WTC11 (cell line): ENCODE results near the gene CXCL17. TPM values are rescaled to one million over a fixed set of nuclear protein-coding genes. Genes with fewer than 3 reads are reported as not detected.

ENCODE experiments used
- ATAC-seq: fragments of 200-7000 bp; cut with Tn5 transposase; 2 replicates; pipeline ENCODE4 v1.10.0; 2021; ENCODE audit warnings: mild to moderate bottlenecking, moderate library complexity
- CTCF ChIA-PET: fragments of 300-600 bp; sonication (Branson Sonifier 250); formaldehyde crosslinking; loops from one replicate; lab custom pipeline; 2021; ENCODE audit warnings: antibody characterized with exemption; lab: Charles Lee
- POLR2A ChIA-PET: fragments of 350-600 bp; sonication (Branson Sonifier 250); formaldehyde crosslinking; loops from one replicate; lab custom pipeline; 2021; ENCODE audit warnings: antibody characterized with exemption; lab: Charles Lee
- DNase-seq: peaks from one replicate; pipeline ENCODE4 v3.0.0; 2021; ENCODE audit warnings: low spot score
- H3K27ac Mint-ChIP-seq: 2 replicates; pipeline ENCODE4 v1.8.0; 2021; ENCODE audit warnings: mixed read lengths
- H3K27me3 Mint-ChIP-seq: 2 replicates; pipeline ENCODE4 v1.8.0; 2021; ENCODE audit warnings: low read depth, mild to moderate bottlenecking, moderate library complexity, mixed read lengths
- H3K36me3 Mint-ChIP-seq: 2 replicates; pipeline ENCODE4 v1.8.0; 2021; ENCODE audit warnings: mixed read lengths
- H3K4me1 Mint-ChIP-seq: 2 replicates; pipeline ENCODE4 v1.8.0; 2022; ENCODE audit warnings: mixed read lengths
- H3K4me3 Mint-ChIP-seq: 2 replicates; pipeline ENCODE4 v1.8.0; 2021; ENCODE audit warnings: mild to moderate bottlenecking, moderate library complexity, mixed read lengths
- H3K9me3 Mint-ChIP-seq: 2 replicates; pipeline ENCODE4 v1.8.0; 2021; ENCODE audit warnings: mixed read lengths
- CBFB ChIP-seq: sonication (generic); formaldehyde crosslinking; IDR thresholded peaks from 2 replicates; pipeline ENCODE4 v1.8.1; 2022; ENCODE audit warnings: mild to moderate bottlenecking, low read depth, missing genetic modification reagents
- EMX1 ChIP-seq: fragments of 250-450 bp; sonication (Bioruptor Pico); IDR thresholded peaks from 2 replicates; pipeline ENCODE4 v1.8.0; 2021; ENCODE audit warnings: mild to moderate bottlenecking
- GTF2I ChIP-seq: fragments of 250-450 bp; sonication (Bioruptor Pico); conservative IDR thresholded peaks from 2 replicates; pipeline ENCODE4 v1.4.0; 2021; ENCODE audit warnings: mild to moderate bottlenecking
- HMGA2 ChIP-seq: fragments of 250-450 bp; sonication (Bioruptor Pico); IDR thresholded peaks from 2 replicates; pipeline ENCODE4 v1.4.0; 2021; ENCODE audit warnings: mild to moderate bottlenecking, moderate library complexity
- JUN ChIP-seq: sonication (generic); formaldehyde crosslinking; IDR thresholded peaks from 2 replicates; pipeline ENCODE4 v1.8.0; 2023; ENCODE audit warnings: mild to moderate bottlenecking, missing genetic modification reagents
- MXD4 ChIP-seq: fragments of 250-450 bp; sonication (Bioruptor Pico); IDR thresholded peaks from 2 replicates; pipeline ENCODE4 v1.8.0; 2021; ENCODE audit warnings: mild to moderate bottlenecking, moderate library complexity, borderline replicate concordance
- NFATC4 ChIP-seq: fragments of 250-450 bp; sonication (Bioruptor Pico); IDR thresholded peaks from 2 replicates; pipeline ENCODE4 v1.9.0; 2021; ENCODE audit warnings: mild to moderate bottlenecking
- OVOL2 ChIP-seq: fragments of 250-450 bp; sonication (Bioruptor Pico); IDR thresholded peaks from 2 replicates; pipeline ENCODE4 v1.9.0; 2021; ENCODE audit warnings: mild to moderate bottlenecking, borderline replicate concordance
- RELA ChIP-seq: sonication (generic); formaldehyde crosslinking; IDR thresholded peaks from 2 replicates; pipeline ENCODE4 v1.8.1; 2022; ENCODE audit warnings: missing genetic modification reagents, mild to moderate bottlenecking, borderline replicate concordance
- SMAD3 ChIP-seq: sonication (generic); formaldehyde crosslinking; IDR thresholded peaks from 2 replicates; pipeline ENCODE4 v1.8.0; 2022; ENCODE audit warnings: missing genetic modification reagents, mild to moderate bottlenecking, borderline replicate concordance
- SOX15 ChIP-seq: fragments of 250-450 bp; sonication (Bioruptor Pico); IDR thresholded peaks from 2 replicates; pipeline ENCODE4 v1.9.0; 2021; ENCODE audit warnings: mild to moderate bottlenecking
- ZNF138 ChIP-seq: sonication (generic); formaldehyde crosslinking; conservative IDR thresholded peaks from 2 replicates; pipeline ENCODE4 v1.8.1; 2022; ENCODE audit warnings: mild to moderate bottlenecking, moderate library complexity, missing genetic modification reagents
- total RNA-seq: library from RNA; stranded (reverse); gene quantifications from 3 replicates; pipeline ENCODE4 v1.2.3, GENCODE V29; 2021
- TF ChIP-seq, protein P1 (sequence below): fragments of 250-450 bp; sonication (Bioruptor Pico); IDR thresholded peaks from 2 replicates; pipeline ENCODE4 v2.1.2; 2022; ENCODE audit warnings: mild to moderate bottlenecking, moderate library complexity
- TF ChIP-seq, protein P2 (sequence below): sonication (generic); formaldehyde crosslinking; IDR thresholded peaks from 2 replicates; pipeline ENCODE4 v1.8.0; 2022; ENCODE audit warnings: mild to moderate bottlenecking, missing genetic modification reagents
- TF ChIP-seq, protein P3 (sequence below): fragments of 250-450 bp; sonication (Bioruptor Pico); IDR thresholded peaks from 2 replicates; pipeline ENCODE4 v1.8.0; 2021; ENCODE audit warnings: mild to moderate bottlenecking
- TF ChIP-seq, protein P4 (sequence below): sonication (generic); formaldehyde crosslinking; IDR thresholded peaks from 2 replicates; pipeline ENCODE4 v1.8.1; 2023; ENCODE audit warnings: mild to moderate bottlenecking, missing genetic modification reagents
- TF ChIP-seq, protein P5 (sequence below): sonication (generic); formaldehyde crosslinking; IDR thresholded peaks from 2 replicates; pipeline ENCODE4 v1.8.1; 2023; ENCODE audit warnings: mild to moderate bottlenecking, missing genetic modification reagents, moderate library complexity
- TF ChIP-seq, protein P6 (sequence below): fragments of 200-600 bp; IDR thresholded peaks from 2 replicates; pipeline ENCODE4 v1.8.0; 2022; ENCODE audit warnings: antibody characterized with exemption
- TF ChIP-seq, protein P7 (sequence below): sonication (generic); formaldehyde crosslinking; IDR thresholded peaks from 2 replicates; pipeline ENCODE4 v1.8.0; 2022; ENCODE audit warnings: missing genetic modification reagents
- TF ChIP-seq, protein P8 (sequence below): fragments of 250-450 bp; sonication (Bioruptor Pico); IDR thresholded peaks from 2 replicates; pipeline ENCODE4 v1.9.0; 2021; ENCODE audit warnings: mild to moderate bottlenecking
- TF ChIP-seq, protein P9 (sequence below): sonication (generic); formaldehyde crosslinking; IDR thresholded peaks from 2 replicates; pipeline ENCODE4 v1.8.1; 2022; ENCODE audit warnings: missing genetic modification reagents, borderline replicate concordance

The CXCL17 gene
- total RNA-seq, 1 experiment from 2014 or later: not detected

DNA sequence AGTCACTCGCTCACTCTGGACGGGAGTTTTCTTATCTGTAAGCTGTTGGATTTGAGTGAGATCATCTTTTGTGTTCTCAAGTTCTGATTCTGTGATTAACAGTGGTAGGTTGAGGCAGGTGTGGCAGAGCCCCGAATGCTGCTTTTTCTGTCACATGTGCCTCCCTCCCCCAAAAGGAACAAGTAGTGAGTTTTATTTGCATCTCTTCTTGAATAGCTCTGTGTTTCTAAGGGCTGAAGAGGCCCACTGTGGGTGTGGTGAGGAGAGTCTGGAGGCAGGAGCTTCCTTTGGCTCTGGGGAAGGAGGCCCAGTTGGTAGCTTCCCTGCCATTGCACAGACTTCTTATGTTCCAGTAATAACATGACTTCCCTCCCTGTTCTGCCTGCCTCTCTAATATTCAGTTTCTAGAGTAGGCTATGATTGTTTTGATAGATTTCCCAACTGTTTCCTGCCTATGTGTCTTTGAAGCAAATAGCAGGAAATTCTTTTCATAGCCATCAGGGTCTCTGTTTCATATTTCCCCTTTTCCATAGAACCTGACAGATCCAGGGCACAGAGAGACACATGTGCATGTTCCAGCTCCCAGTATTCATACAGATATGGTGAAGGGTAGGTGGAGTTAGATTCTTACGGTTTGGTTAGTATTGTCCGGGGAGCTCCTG, 23.9 kb upstream of the CXCL17 start (continued):
- no peak for TF ChIP-seq GTF2I
- TF ChIP-seq, protein P1, sequence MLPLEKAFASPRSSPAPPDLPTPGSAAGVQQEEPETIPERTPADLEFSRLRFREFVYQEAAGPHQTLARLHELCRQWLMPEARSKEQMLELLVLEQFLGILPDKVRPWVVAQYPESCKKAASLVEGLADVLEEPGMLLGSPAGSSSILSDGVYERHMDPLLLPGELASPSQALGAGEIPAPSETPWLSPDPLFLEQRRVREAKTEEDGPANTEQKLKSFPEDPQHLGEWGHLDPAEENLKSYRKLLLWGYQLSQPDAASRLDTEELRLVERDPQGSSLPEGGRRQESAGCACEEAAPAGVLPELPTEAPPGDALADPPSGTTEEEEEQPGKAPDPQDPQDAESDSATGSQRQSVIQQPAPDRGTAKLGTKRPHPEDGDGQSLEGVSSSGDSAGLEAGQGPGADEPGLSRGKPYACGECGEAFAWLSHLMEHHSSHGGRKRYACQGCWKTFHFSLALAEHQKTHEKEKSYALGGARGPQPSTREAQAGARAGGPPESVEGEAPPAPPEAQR: no peak
- TF ChIP-seq, protein P2, sequence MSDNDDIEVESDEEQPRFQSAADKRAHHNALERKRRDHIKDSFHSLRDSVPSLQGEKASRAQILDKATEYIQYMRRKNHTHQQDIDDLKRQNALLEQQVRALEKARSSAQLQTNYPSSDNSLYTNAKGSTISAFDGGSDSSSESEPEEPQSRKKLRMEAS (CRISPR knock-in tag): no peak
- no peak for TF ChIP-seq RELA (CRISPR knock-in tag)
- TF ChIP-seq SMAD3 (CRISPR knock-in tag): no peak

DNA sequence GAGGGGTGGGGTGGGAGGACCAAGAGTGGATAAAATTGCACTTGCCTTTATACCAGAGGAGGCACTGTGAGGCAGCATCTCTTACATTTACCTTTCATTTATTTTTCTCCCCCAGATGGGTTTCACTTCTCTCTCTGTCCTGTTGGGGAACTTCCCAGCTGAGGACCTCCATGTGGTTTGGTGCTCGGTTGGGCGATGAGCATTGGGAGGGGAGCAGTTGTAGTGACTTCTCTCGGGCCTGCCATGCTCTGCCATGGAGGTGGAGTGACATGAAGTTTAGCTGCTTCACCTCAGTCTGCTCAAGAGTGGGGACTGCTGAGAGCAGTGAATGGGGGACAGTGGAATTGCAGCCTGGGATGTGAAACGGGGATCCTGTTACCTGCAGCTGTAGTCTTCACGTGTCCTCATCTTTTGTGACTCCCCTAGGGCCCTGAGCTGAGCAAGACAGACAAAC, 23.1 kb upstream of the CXCL17 start:
- Mint-ChIP-seq H3K27ac (no peak overlapping the region), H3K9me3 (no peaks in the 10 kb centered on the region), H3K4me1 (peaks cover 23% of the 10 kb centered on the region), H3K4me3 (no peak overlapping the region), H3K36me3 (no peaks in the 10 kb centered on the region), H3K27me3 (peaks cover 4% of the 10 kb centered on the region)
- ATAC-seq (peak; percentile 53), DNase-seq (no peak)
- ChIA-PET POLR2A (no interaction called here), CTCF (interaction anchor here (0.5 to 2.1 kb wide), 14 partner anchors 9 to 101 kb away, joined by 3 to 15 read pairs (median 4); partner anchors contain the start of gene CEACAM1)
- TF ChIP-seq MXD4 (CRISPR knock-in tag): no peak
- TF ChIP-seq SOX15 (CRISPR knock-in tag): no peak
- TF ChIP-seq GTF2I: no peak
- TF ChIP-seq EMX1 (CRISPR knock-in tag): no peak
- TF ChIP-seq, protein P3, sequence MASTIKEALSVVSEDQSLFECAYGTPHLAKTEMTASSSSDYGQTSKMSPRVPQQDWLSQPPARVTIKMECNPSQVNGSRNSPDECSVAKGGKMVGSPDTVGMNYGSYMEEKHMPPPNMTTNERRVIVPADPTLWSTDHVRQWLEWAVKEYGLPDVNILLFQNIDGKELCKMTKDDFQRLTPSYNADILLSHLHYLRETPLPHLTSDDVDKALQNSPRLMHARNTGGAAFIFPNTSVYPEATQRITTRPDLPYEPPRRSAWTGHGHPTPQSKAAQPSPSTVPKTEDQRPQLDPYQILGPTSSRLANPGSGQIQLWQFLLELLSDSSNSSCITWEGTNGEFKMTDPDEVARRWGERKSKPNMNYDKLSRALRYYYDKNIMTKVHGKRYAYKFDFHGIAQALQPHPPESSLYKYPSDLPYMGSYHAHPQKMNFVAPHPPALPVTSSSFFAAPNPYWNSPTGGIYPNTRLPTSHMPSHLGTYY: no peak
- TF ChIP-seq, protein P4, sequence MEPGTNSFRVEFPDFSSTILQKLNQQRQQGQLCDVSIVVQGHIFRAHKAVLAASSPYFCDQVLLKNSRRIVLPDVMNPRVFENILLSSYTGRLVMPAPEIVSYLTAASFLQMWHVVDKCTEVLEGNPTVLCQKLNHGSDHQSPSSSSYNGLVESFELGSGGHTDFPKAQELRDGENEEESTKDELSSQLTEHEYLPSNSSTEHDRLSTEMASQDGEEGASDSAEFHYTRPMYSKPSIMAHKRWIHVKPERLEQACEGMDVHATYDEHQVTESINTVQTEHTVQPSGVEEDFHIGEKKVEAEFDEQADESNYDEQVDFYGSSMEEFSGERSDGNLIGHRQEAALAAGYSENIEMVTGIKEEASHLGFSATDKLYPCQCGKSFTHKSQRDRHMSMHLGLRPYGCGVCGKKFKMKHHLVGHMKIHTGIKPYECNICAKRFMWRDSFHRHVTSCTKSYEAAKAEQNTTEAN (CRISPR knock-in tag): no peak
- TF ChIP-seq OVOL2 (CRISPR knock-in tag): no peak
- no peak for TF ChIP-seq NFATC4 (CRISPR knock-in tag)
- TF ChIP-seq, protein P5, sequence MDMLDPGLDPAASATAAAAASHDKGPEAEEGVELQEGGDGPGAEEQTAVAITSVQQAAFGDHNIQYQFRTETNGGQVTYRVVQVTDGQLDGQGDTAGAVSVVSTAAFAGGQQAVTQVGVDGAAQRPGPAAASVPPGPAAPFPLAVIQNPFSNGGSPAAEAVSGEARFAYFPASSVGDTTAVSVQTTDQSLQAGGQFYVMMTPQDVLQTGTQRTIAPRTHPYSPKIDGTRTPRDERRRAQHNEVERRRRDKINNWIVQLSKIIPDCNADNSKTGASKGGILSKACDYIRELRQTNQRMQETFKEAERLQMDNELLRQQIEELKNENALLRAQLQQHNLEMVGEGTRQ: no peak
- TF ChIP-seq, protein P6, sequence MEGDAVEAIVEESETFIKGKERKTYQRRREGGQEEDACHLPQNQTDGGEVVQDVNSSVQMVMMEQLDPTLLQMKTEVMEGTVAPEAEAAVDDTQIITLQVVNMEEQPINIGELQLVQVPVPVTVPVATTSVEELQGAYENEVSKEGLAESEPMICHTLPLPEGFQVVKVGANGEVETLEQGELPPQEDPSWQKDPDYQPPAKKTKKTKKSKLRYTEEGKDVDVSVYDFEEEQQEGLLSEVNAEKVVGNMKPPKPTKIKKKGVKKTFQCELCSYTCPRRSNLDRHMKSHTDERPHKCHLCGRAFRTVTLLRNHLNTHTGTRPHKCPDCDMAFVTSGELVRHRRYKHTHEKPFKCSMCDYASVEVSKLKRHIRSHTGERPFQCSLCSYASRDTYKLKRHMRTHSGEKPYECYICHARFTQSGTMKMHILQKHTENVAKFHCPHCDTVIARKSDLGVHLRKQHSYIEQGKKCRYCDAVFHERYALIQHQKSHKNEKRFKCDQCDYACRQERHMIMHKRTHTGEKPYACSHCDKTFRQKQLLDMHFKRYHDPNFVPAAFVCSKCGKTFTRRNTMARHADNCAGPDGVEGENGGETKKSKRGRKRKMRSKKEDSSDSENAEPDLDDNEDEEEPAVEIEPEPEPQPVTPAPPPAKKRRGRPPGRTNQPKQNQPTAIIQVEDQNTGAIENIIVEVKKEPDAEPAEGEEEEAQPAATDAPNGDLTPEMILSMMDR: no peak
- no peak for TF ChIP-seq HMGA2 (CRISPR knock-in tag)
- TF ChIP-seq, protein P7, sequence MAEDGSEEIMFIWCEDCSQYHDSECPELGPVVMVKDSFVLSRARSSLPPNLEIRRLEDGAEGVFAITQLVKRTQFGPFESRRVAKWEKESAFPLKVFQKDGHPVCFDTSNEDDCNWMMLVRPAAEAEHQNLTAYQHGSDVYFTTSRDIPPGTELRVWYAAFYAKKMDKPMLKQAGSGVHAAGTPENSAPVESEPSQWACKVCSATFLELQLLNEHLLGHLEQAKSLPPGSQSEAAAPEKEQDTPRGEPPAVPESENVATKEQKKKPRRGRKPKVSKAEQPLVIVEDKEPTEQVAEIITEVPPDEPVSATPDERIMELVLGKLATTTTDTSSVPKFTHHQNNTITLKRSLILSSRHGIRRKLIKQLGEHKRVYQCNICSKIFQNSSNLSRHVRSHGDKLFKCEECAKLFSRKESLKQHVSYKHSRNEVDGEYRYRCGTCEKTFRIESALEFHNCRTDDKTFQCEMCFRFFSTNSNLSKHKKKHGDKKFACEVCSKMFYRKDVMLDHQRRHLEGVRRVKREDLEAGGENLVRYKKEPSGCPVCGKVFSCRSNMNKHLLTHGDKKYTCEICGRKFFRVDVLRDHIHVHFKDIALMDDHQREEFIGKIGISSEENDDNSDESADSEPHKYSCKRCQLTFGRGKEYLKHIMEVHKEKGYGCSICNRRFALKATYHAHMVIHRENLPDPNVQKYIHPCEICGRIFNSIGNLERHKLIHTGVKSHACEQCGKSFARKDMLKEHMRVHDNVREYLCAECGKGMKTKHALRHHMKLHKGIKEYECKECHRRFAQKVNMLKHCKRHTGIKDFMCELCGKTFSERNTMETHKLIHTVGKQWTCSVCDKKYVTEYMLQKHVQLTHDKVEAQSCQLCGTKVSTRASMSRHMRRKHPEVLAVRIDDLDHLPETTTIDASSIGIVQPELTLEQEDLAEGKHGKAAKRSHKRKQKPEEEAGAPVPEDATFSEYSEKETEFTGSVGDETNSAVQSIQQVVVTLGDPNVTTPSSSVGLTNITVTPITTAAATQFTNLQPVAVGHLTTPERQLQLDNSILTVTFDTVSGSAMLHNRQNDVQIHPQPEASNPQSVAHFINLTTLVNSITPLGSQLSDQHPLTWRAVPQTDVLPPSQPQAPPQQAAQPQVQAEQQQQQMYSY: no peak
- no peak for TF ChIP-seq ZNF138 (CRISPR knock-in tag)
- no peak for TF ChIP-seq CBFB (CRISPR knock-in tag)
- TF ChIP-seq, protein P8, sequence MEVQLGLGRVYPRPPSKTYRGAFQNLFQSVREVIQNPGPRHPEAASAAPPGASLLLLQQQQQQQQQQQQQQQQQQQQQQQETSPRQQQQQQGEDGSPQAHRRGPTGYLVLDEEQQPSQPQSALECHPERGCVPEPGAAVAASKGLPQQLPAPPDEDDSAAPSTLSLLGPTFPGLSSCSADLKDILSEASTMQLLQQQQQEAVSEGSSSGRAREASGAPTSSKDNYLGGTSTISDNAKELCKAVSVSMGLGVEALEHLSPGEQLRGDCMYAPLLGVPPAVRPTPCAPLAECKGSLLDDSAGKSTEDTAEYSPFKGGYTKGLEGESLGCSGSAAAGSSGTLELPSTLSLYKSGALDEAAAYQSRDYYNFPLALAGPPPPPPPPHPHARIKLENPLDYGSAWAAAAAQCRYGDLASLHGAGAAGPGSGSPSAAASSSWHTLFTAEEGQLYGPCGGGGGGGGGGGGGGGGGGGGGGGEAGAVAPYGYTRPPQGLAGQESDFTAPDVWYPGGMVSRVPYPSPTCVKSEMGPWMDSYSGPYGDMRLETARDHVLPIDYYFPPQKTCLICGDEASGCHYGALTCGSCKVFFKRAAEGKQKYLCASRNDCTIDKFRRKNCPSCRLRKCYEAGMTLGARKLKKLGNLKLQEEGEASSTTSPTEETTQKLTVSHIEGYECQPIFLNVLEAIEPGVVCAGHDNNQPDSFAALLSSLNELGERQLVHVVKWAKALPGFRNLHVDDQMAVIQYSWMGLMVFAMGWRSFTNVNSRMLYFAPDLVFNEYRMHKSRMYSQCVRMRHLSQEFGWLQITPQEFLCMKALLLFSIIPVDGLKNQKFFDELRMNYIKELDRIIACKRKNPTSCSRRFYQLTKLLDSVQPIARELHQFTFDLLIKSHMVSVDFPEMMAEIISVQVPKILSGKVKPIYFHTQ (CRISPR knock-in tag): no peak
- TF ChIP-seq, protein P9, sequence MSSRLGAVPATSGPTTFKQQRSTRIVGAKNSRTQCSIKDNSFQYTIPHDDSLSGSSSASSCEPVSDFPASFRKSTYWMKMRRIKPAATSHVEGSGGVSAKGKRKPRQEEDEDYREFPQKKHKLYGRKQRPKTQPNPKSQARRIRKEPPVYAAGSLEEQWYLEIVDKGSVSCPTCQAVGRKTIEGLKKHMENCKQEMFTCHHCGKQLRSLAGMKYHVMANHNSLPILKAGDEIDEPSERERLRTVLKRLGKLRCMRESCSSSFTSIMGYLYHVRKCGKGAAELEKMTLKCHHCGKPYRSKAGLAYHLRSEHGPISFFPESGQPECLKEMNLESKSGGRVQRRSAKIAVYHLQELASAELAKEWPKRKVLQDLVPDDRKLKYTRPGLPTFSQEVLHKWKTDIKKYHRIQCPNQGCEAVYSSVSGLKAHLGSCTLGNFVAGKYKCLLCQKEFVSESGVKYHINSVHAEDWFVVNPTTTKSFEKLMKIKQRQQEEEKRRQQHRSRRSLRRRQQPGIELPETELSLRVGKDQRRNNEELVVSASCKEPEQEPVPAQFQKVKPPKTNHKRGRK (CRISPR knock-in tag): no peak
- no peak for TF ChIP-seq JUN (CRISPR knock-in tag)
